ENCODE results near the gene LRRC47.

Gene LRRC47

DNA sequence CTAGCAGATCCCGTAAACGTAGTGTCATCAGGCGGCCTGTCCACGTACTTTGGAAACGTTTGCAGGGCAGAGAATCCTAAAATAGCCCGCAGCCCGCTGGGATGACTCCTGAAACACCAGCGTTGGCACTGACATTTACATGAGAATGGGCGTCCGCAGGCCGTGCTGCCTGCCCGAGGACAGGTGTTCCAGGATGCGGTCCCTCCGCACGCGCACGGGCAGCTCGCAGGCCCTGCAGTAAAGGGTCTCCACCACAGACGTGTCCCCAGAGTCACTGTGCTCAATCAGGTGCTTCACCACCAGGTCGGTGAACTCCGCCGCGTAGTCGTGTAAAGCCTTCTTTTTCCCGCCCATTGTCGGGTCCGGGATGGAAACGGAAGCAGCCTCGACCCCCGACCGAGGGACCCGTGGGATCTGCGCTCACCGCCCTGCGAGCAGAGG, 49.9 kb downstream of the LRRC47 start:
- no peak for DNase-seq

DNA sequence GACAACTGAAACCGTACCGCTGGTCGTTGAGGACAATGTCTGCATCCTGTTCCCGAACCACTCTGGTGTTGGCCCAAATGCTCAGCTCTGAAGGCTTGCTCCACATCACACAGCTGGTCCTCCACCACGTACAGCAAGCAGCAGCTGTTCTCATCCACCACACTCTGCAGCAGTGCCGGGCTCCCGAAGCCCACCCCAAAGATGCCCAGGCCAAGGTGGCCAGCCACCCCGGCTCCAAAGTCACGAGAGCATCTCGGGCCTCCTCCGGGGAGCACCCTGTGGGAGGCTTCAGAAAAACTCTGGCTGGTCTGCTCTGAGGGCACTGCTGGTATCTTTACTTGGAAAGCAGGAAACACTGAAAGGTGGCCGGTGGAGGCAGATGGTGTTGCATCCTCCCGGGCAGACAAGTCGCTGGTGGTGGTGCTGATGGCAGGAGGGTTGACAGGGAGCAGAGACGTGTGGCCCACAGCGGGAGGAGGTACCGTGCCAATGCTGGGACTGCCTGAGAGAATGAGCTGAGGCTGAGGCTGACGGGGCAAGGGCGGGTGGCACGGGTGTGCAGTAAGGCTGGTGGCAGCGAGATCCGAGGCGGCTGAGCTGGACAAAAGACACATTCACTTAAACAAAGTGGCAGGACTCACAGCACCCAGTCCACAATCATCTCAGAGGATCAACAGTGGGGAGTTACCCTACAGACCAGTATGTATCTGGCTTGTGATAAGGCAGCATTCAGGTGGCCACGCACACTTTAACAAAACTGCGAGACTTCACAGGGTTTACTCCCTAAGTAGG, 50.5 kb downstream of the LRRC47 start:
- peak; percentile 73 for DNase-seq

- no peak for DNase-seq
Measured at GRCh38 chr1:3745071-3745470, 51.2 kb downstream of the LRRC47 start.

DNA sequence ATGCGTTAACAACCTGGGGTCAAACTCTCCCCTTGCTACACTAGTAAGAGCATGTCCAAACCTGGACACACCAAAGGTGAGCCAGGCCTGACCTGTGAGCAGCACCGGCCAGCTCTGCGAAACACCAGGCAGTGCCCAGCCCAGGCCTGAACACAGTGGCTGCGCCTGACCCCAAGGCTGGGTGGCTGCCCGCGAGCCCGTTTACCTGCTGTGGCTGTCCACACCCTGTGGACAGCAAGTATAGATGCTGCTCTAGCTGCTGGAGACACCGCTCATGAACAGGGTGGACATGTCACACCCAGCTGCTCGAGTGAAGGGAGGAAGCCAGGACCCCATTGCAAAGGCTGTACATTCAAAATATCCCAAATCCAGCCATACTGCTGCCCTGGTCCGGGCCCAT, 51.7 kb downstream of the LRRC47 start:
- no peak for DNase-seq

- DNase-seq, result no peak
Measured at GRCh38 chr1:3743826-3744225, 52.5 kb downstream of the LRRC47 start.

DNA sequence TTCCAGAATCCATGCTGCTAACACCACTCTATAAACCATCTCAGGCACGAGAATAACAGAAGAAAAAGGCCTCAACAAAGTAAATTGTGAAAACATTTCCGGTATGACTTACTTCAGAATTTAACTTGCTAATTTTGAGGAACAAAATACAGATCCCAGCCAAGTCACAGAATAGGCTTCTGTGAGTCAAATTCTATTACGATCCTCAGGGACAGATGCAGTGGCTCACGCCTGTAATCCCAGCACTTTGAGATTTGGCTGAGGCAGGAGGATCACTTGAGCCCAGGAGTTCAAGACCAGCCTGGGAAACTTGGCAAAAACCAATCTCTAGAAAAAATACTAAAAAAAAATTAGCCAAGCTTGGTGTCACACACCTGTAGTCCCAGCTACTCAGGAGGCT, 52.9 kb downstream of the LRRC47 start:
- DNase-seq, result no peak

DNA sequence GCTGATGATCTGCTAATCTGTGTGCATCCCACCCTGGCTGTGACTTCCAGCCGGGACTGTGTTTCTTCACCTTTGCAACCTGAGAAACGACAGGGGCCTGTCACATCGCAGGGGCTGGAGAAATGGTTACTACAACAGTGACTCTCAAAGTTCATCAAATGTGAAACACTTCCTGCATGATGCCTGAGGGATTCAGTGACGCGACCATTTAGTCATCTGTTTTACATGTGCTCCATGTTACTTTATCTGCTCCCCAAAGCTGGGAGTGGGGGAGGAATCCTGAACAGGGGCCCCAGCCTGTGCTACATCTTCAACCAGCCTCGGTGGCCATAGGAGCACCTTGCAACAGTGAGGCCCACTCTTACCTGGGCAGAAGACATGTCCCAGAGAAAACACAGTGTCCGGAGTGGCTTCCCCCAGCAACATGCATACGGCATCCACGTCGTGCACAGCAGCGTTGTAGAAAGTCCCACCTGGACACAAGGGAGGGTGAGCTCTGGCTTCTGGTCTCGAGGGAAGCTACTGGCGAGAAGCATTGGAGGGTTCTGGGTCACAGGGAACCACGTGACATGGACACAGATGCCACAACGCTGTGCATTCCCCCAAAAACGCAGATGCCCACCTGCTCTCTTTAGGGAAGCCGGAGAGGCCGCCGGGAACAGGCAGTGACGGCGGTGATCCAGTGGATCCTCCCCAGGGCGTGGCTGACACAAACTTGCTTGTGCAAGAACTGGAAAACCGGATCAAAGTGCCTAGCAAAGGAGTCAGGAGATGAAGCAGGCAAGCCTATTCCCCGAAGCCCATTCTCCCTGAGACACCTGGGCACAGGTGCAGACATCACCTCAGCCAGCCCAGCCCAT, 53.6 kb downstream of the LRRC47 start:
- DNase-seq, result no peak

GRCh38 chr1:3741566-3742438, 54.5 kb downstream of the LRRC47 start:
- no peak for DNase-seq

DNA sequence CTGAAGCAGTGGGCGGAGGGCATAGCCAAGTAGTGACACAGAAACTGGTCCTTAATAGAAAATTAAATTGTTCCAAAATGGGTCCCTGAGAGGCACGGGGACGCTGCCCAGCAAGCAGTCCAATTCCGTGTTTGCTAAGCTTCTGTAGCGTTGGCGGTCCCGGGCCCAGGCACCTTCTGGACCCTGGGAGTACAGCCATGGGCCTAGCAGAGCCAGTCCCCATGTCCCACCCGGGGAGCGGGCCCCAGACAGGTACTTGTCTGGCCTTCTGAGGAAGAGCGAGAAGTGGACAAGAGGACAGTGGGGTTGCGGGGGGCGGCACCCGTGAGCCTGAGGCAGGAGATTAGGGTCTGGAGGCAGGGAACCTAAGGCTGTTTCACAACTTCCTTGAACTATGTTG, 55.5 kb downstream of the LRRC47 start:
- DNase-seq, result no peak

DNA sequence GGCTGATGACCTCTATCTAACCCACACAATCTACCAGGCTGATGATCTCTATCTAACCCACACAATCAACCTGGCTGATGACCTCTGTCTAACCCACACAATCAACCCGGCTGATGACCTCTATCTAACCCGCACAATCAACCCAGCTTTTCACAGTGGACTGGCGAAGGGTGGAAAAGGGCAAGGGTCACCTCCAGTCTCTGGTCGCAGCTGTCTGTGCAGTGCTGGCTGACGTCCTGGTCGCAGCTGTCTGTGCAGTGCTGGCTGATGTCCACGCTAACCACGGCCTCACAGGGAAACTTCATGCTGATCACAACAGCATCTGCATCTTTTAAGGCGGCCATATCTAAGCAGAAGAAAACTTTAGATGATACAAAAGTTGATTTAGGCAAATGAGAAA, 56.3 kb downstream of the LRRC47 start:
- no peak for DNase-seq

GRCh38 chr1:3738943-3739342, 57.4 kb downstream of the LRRC47 start:
- no peak for DNase-seq

- no peak for DNase-seq
Measured at GRCh38 chr1:3736708-3737107, 59.6 kb downstream of the LRRC47 start.

GRCh38 chr1:3736131-3736561, 60.2 kb downstream of the LRRC47 start:
- DNase-seq, result no peak

DNA sequence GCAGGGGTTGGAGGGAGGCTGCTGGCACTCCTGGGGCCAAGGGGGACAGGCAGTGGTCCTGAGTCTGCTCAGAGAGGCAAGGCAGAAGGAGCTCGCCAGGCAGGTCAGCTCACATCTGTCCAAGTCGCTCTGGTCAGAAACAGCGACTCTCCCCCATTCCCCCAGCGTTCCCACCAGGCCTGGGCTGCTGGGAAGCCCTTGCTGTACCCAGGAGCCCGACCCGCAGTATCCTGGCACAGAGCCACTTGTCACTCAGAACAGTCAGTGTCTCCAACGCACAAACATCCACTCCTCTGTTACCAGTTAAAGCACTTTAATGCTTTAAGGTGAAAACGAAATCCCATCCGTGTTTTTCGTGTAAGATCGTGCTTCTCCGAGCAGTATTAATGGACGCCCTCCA, 60.6 kb downstream of the LRRC47 start:
- no peak for DNase-seq

- no peak for DNase-seq
Measured at GRCh38 chr1:3735027-3735681, 61.1 kb downstream of the LRRC47 start.

- no peak for DNase-seq
Measured at GRCh38 chr1:3734602-3735001, 61.7 kb downstream of the LRRC47 start.

- DNase-seq, result no peak
Measured at GRCh38 chr1:3733883-3734589, 62.3 kb downstream of the LRRC47 start.

DNA sequence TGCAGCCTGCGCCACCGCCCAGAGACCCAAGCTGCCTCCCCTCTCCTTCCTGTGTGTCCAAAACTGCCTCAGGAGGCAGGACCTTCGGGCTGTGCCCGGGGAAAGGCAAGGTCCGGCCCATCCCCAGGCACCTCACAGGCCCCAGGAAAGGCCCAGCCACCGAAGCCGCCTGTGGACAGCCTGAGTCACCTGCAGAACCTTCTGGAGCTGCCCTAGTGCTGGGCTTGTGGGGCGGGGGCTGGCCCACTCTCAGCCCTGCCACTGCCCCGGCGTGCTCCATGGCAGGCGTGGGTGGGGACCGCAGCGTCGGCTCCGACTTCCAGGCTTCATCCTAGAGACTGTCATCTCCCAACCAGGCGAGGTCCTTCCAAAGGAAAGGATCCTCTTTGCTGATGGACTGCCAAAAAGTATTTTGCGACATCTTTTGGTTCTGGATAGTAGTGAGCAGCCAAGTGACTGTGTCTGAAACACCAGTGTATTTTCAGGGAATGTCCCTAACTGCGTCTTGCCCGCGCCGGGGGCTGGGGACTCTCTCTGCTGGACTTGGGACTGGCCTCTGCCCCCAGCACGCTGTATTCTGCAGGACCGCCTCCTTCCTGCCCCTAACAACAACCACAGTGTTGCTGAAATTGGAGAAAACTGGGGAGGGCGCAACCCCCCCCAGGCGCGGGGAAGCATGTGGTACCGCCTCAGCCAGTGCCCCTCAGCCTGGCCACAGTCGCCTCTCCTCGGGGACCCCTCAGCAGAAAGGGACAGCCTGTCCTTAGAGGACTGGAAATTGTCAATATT, 63.0 kb downstream of the LRRC47 start:
- no peak for DNase-seq

DNA sequence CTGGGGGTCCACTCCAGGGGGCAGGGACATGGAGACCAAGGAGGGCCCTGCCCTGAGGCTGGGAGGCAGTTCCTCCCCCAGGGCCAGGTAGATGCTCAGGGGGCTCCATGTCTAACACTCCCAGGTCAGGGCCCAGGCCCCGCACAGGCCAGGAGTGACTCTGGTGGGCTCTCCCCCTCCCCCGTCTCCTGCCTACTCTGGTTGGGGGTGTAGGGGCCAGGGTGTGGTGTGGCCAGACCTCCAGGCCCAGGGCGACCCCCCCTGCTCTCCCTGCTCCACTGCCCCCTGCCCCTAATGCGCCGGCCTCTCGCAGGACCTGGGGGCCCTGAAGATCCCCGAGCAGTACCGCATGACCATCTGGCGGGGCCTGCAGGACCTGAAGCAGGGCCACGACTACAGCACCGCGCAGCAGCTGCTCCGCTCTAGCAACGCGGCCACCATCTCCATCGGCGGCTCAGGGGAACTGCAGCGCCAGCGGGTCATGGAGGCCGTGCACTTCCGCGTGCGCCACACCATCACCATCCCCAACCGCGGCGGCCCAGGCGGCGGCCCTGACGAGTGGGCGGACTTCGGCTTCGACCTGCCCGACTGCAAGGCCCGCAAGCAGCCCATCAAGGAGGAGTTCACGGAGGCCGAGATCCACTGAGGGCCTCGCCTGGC, 63.7 kb downstream of the LRRC47 start:
- peak; percentile 6 for DNase-seq
